Vein endothelial cell (primary cell): ENCODE results near the gene TSPAN10. TPM values are rescaled to one million over a fixed set of nuclear protein-coding genes. Genes with fewer than 3 reads are reported as not detected.

Experiments
- small RNA-seq: library from RNA; depleted of rRNA; stranded (forward); fragments of <200 nt; gene quantifications from one replicate; pipeline ENCODE3, GENCODE V24; 2012
- total RNA-seq: library from RNA; depleted of rRNA; stranded (reverse); fragments of >200 nt; gene quantifications from 2 replicates; pipeline ENCODE4 v1.2.3, GENCODE V29; 2012

TSPAN10 gene
- total RNA-seq: 0.48 TPM in 1 of 2 replicates, not detected in the other

DNA sequence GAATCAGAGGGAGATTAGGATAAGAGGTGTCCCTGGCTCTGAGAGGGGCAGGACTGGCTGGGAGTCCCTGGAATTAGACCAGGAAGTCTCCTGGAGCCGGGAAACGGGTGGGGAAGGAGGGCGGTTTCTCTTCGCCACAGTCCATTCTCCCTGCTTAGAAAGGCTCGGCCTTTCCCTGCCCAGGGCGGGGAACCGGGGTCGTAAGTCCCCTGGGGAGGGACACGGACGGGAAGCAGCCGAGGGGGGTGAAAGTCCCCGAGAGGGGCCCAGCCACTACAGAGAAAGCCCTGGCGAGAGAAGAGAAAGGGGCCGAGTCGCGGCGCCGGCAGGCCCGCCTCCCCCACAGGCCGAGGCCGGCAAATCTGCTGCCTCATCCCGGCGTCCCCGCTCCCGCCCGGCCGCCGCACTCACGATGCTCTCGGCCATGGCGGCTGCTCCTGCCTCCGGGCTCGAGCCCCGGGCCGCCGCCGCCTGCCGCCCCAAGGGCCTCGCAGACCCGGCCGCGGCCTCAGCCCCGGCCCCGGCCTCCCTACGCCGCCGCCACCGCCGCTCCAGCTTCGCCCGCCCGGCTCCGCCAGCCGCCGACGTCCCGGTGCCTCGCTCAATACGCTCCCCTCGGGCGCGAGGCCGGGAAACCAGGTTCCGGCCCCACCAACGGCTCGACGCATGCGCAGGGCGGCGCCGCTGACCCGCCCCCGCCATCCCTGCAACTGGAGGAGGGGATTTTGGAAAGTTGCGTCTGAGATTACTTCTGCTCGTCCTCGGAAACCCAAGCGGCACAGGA, at the start of gene TSPAN10, which contains the start of gene NPLOC4:
Gene TSPAN10 (plus strand): TSS at position 692 of the 784 bp plus-strand sequence. CDS start 5,217 bp downstream, outside the sequence.
Gene NPLOC4 (minus strand): TSS at position 608 of the 784 bp plus-strand sequence. CDS start 182 bp downstream, at position 426.

DNA sequence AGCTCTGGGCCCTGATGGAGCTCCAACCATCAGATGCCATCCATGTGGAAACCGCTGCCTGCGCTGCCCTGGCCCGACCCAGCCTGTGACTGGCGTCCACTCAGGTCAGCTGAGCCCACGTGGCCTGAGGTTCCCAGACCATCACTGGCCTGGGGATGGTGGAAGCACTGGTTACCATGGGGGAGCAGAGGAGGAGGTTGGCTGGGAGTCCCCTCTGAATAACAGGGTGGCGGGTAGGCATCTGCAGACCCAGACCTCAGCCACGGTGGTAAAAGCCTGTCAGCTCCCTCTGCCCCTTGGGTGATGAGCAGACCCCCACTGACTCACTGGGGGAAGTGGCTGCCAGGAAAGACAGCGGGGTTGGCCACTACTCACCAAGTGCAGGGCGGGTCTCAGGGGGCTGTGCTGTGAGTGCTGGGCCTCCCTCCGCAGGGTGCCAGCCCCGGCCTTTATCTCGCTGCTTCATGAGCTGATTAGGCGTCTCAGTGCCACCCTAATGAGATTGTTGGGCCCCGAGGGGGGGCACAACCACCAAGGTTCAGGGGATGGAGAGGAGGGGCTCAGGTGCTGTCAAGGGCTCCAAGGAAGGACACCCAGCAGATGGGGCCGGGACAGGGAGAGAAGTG, 19.2 kb downstream of the TSPAN10 start, which contains the start of gene PDE6G:
Gene PDE6G (minus strand): TSS at position 425 of the 626 bp plus-strand sequence. CDS start 3,237 bp downstream, outside the sequence.

GRCh38 chr17:81666342-81667191, 29.6 kb downstream of the TSPAN10 start, which contains the start of the genes CCDC137 and OXLD1:
Gene CCDC137 (plus strand): TSS chr17:81666737. CDS start chr17:81666767, 30 bp downstream.
Gene OXLD1 (minus strand): TSS chr17:81666605. CDS start chr17:81666577, 28 bp downstream.

GRCh38 chr17:81683584-81684441, 46.8 kb downstream of the TSPAN10 start, which contains the start of the genes ARL16 and HGS:
Gene ARL16 (minus strand): TSS chr17:81683797. CDS start chr17:81683753, 44 bp downstream.
Gene HGS (plus strand): TSS chr17:81684011. CDS start chr17:81684067, 56 bp downstream.

Small RNAs within 50 kb of the gene (small RNA-seq; reads per million reads assigned to genes)
- not detected for gene MIR6786

Other genes with a start within 250 kb of the TSPAN10 start
- 9.7 and 23.2 TPM in 2 replicates for gene BAHCC1, start 241.7 kb upstream of the TSPAN10 start, total RNA-seq
- 14,927 and 15,075 TPM in 2 replicates for gene ACTG1, start 124.4 kb upstream of the TSPAN10 start, total RNA-seq
- 0.57 and 1.3 TPM in 2 replicates for gene FSCN2, start 108.8 kb upstream of the TSPAN10 start, total RNA-seq
- gene FAAP100, start 84.8 kb upstream of the TSPAN10 start, total RNA-seq: 38.3 and 56.2 TPM in 2 replicates
- 121 and 146 TPM in 2 replicates for gene NPLOC4, start 84 bp upstream of the TSPAN10 start, total RNA-seq
- 1.3 TPM in 2 replicates for gene PDE6G, start 19.3 kb downstream of the TSPAN10 start, total RNA-seq
- 24.5 and 29.7 TPM in 2 replicates for gene OXLD1, start 29.4 kb downstream of the TSPAN10 start, total RNA-seq
- 11.8 and 12.1 TPM in 2 replicates for gene CCDC137, start 29.5 kb downstream of the TSPAN10 start, total RNA-seq
- 35.6 and 36.6 TPM in 2 replicates for gene ARL16, start 46.6 kb downstream of the TSPAN10 start, total RNA-seq
- gene HGS, start 46.8 kb downstream of the TSPAN10 start, total RNA-seq: 134 and 147 TPM in 2 replicates
- 23.8 and 26.1 TPM in 2 replicates for gene MRPL12, start 66.2 kb downstream of the TSPAN10 start, total RNA-seq
- 17.6 and 23.5 TPM in 2 replicates for gene SLC25A10, start 75.1 kb downstream of the TSPAN10 start, total RNA-seq
- not detected in 2 replicates for gene GCGR, start 167.0 kb downstream of the TSPAN10 start, total RNA-seq
- 91.2 and 156 TPM in 2 replicates for gene MCRIP1, start 196.1 kb downstream of the TSPAN10 start, total RNA-seq
- not detected in 2 replicates for gene PPP1R27, start 197.9 kb downstream of the TSPAN10 start, total RNA-seq
- 991 and 1,042 TPM in 2 replicates for gene P4HB, start 223.3 kb downstream of the TSPAN10 start, total RNA-seq
- gene ARHGDIA, start 234.1 kb downstream of the TSPAN10 start, total RNA-seq: 215 and 257 TPM in 2 replicates